Gastrocnemius medialis (tissue), 4 donors: ENCODE results near the gene ARMH1. TPM values are rescaled to one million over a fixed set of nuclear protein-coding genes. Genes with fewer than 3 reads are reported as not detected.

ENCODE experiments used
- ATAC-seq, 2 donors: fragments of 150-250 bp; one replicate each; pipeline ENCODE4 v1.9.1; 2016
- DNase-seq, 2 donors: peaks; one replicate each; pipeline ENCODE4 v3.0.0-alpha.2; 2019
- H3K27ac ChIP-seq, 4 donors: fragments of 200-600 bp; sonication (generic); 1 replicate in 1 of 4; 2 replicates in 3 of 4; pipeline ENCODE4 v1.5.1; 2016 to 2018; ENCODE audit warnings: mild to moderate bottlenecking in 2 of 4, moderate library complexity in 1 of 4
- H3K27me3 ChIP-seq, 3 donors: fragments of 200-600 bp; sonication (generic) in 2 of 3; 1 replicate in 1 of 3; 2 replicates in 2 of 3; pipeline versions ENCODE4 v1.5.1 to v1.6.0; 2016 to 2019; ENCODE audit warnings: mild to moderate bottlenecking in 1 of 3, moderate library complexity in 1 of 3
- H3K36me3 ChIP-seq, 2 donors: fragments of 200-600 bp; sonication (generic) in 1 of 2; one replicate each; pipeline ENCODE4 v1.5.1; 2017 to 2018
- H3K4me1 ChIP-seq, 2 donors: fragments of 200-600 bp; sonication (generic) in 1 of 2; one replicate each; pipeline ENCODE4 v1.5.1; 2016 to 2017; ENCODE audit warnings: mild to moderate bottlenecking in 2 of 2
- H3K4me3 ChIP-seq, 4 donors: fragments of 200-600 bp; sonication (generic) in 3 of 4; 1 replicate in 1 of 4; 2 replicates in 3 of 4; pipeline ENCODE4 v1.5.1; 2016 to 2019; ENCODE audit warnings: mild to moderate bottlenecking in 2 of 4
- H3K9me3 ChIP-seq, 3 donors: fragments of 200-600 bp; sonication (generic) in 2 of 3; 1 replicate in 1 of 3; 2 replicates in 2 of 3; pipeline ENCODE4 v1.5.1; 2016 to 2019
- POLR2A ChIP-seq, 2 donors: fragments of 450-650 bp; IDR thresholded peaks; one replicate each; pipeline ENCODE4 v1.6.1; 2017; ENCODE audit warnings: antibody characterized with exemption in 2 of 2, mild to moderate bottlenecking in 2 of 2, moderate library complexity in 2 of 2
- in situ Hi-C, 4 donors: fragments of 200-750 bp; cut with MboI; loops; one replicate each; pipeline versions ENCODE4 v1.15.0 to v1.8.0; 2017; ENCODE audit warnings: low sequenced_read_pairs in 4 of 4
- intact Hi-C: fragments of 100-400 bp; cut with DNase I; formaldehyde crosslinking; loops from one replicate; pipeline ENCODE4 v1.15.1; 2023; ENCODE audit warnings: low total_unique reads
- total RNA-seq, 4 donors: library from RNA; depleted of rRNA; stranded (reverse); fragments of >200 nt; gene quantifications; one replicate each; pipeline versions ENCODE4 v1.1.0 to v1.2.3, GENCODE V29; 2016
- TF ChIP-seq, protein P1 (sequence below), 5 experiments: fragments of 450-650 bp in 3 of 5; fragments of 200-600 bp in 2 of 5; sonication (generic) in 2 of 5; IDR thresholded peaks in 4 of 5; conservative IDR thresholded peaks in 1 of 5; 1 replicate in 4 of 5; 2 replicates in 1 of 5; pipeline ENCODE4 v1.5.1; 2016 to 2019; ENCODE audit warnings: antibody characterized with exemption in 5 of 5, mild to moderate bottlenecking in 3 of 5, moderate library complexity in 3 of 5

The ARMH1 gene
- total RNA-seq, 4 donors from 2014 or later = 0.78 TPM; not detected in 3

DNA sequence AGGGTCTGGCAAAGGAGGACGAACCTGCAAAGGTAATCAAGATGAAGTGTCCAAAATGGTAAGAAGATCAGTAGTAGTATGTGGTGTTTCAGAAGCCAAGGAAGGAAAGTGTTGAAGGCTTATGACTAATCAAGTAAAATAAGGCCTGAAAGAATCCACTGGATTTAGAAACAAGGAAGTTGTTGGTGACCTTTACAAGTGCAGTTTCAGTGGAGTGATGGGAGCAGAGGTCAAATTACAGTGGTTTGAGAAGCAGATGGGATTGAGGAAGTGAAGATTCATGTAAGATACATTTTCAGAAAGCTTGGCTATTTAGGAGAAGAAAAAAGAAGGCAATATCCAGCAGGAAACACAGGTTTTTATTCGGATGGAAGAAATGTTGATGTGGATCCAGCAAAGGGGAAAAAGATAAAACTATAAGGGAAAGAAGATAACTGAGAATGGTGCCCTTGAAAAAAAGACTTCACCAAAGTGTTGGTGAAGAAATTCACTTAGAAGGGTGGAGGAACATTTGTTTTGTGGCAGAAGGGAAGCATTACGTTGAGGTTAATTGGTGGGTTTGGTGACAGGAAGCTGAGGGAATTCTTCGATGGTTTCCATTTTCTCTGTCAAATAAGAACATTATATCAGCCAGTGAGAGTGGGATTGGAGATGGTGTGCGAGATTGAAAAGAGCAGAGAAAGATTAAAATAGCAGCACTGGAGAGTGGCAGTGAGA lies 2.1 kb downstream of the ARMH1 start:
- Histone ChIP-seq H3K4me3 (no peak overlapping the region), H3K4me1 (peaks cover 21 to 44% of the 10 kb centered on the region in 2 donors), H3K9me3 (no peaks in the 10 kb centered on the region), H3K27me3 (no peaks in the 10 kb centered on the region), H3K27ac (peak overlapping the region; percentile 24 to 54 (median 50)), H3K36me3 (no peaks in the 10 kb centered on the region)
- in situ Hi-C loops (no loop called here), intact Hi-C loops (no loop called here)
- TF ChIP-seq POLR2A (IDR thresholded peaks at IDR 0.05) = no peak
- TF ChIP-seq, protein P1, sequence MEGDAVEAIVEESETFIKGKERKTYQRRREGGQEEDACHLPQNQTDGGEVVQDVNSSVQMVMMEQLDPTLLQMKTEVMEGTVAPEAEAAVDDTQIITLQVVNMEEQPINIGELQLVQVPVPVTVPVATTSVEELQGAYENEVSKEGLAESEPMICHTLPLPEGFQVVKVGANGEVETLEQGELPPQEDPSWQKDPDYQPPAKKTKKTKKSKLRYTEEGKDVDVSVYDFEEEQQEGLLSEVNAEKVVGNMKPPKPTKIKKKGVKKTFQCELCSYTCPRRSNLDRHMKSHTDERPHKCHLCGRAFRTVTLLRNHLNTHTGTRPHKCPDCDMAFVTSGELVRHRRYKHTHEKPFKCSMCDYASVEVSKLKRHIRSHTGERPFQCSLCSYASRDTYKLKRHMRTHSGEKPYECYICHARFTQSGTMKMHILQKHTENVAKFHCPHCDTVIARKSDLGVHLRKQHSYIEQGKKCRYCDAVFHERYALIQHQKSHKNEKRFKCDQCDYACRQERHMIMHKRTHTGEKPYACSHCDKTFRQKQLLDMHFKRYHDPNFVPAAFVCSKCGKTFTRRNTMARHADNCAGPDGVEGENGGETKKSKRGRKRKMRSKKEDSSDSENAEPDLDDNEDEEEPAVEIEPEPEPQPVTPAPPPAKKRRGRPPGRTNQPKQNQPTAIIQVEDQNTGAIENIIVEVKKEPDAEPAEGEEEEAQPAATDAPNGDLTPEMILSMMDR (IDR thresholded peaks at IDR 0.05 in 4 of 5, conservative IDR thresholded peaks at IDR 0.05 in 1 of 5) = no peak
- ATAC-seq = no peak
- DNase-seq = no peak

DNA sequence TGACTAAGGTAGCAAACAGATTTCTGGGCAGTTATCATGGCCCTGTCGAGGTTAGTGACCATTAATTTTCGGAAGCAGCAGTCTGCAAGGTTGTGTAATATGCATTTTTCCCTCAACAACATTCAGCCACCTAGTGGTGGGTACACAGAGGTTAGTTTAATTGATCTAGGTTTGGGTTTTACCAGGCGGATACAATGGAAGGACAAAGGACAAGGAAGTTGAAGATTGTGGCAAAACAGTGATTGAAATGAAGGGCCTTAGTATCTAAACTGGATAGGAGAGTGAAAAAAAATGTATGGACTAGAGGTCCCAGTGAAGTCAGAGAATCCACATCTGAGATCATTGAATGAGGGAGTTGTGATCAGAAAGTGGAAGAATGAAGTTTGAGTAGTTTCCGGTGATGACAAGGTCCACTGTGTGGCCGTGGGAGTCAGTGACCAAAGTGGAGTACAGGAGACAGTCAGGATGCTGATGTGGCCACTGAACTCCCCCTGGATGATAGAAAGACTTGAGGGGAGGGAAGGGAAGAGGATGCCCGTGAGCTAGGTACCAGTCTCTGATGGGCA lies 2.8 kb downstream of the ARMH1 start:
- TF ChIP-seq, protein P1 (IDR thresholded peaks at IDR 0.05 in 4 of 5, conservative IDR thresholded peaks at IDR 0.05 in 1 of 5) = peak in 1 of 5 experiments; percentile 26
- no peak for TF ChIP-seq POLR2A (IDR thresholded peaks at IDR 0.05)
- H3K27me3 ChIP-seq = no peaks in the 10 kb centered on the region
- H3K4me1 ChIP-seq = peaks cover 21 to 39% of the 10 kb centered on the region in 2 donors
- intact Hi-C loops = no loop called here
- in situ Hi-C loops = no loop called here
- ATAC-seq (no peak), DNase-seq (no peak)
- H3K9me3 ChIP-seq = no peaks in the 10 kb centered on the region
- no peak overlapping the region for H3K4me3 ChIP-seq
- peak overlapping the region in 3 of 4 donors; percentile 4 to 54 (median 53) for H3K27ac ChIP-seq
- no peaks in the 10 kb centered on the region for H3K36me3 ChIP-seq

DNA sequence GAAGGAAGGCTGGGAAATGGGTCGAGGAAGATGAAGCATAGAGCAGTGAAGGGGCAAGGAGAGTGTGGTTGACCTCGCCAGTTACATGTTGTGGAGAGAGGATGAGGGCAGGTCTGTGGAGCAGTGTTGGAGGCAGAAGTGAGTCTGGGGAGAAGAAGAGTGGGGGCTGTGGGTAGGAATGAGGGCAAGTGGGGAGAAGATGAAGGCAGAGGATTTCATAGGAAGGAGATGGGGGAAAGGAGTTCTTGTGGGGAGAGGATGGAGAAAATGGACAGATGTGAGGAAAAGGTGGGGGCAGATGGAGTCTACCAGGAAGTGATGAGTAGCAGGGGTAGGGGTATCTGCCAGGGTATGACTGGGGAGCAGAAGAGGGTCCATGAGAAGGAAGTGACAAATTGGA lies 3.6 kb downstream of the ARMH1 start:
- Histone ChIP-seq H3K4me3 (no peak overlapping the region), H3K4me1 (peaks cover 15 to 30% of the 10 kb centered on the region in 2 donors), H3K27me3 (no peaks in the 10 kb centered on the region), H3K9me3 (no peaks in the 10 kb centered on the region), H3K36me3 (no peaks in the 10 kb centered on the region), H3K27ac (no peak overlapping the region)
- no peak for DNase-seq
- ATAC-seq = no peak
- intact Hi-C loops (no loop called here), in situ Hi-C loops (no loop called here)
- TF ChIP-seq, protein P1 (IDR thresholded peaks at IDR 0.05 in 4 of 5, conservative IDR thresholded peaks at IDR 0.05 in 1 of 5) = no peak
- TF ChIP-seq POLR2A (IDR thresholded peaks at IDR 0.05) = no peak

DNA sequence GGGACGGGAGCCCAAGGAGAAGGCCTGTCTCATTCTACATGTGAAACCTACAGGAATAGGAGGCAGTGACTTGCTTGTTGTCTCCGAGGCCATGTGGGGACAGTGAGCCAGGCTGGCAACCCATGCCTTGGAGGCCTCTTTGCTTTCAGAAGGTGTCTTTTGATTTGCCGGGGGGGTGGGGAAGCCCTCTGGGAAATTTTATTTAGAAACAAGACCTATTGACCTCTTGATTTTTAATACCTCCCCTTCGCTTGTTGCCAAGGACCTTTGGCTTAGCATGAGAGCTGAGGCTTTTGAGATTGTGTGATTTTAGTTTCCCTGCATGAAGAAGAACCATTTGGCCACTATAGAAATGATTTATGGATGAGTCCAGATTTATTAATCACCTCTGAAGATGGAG lies 4.1 kb downstream of the ARMH1 start:
- no peak overlapping the region for H3K4me3 ChIP-seq
- no peaks in the 10 kb centered on the region for H3K9me3 ChIP-seq
- peaks cover 10 to 25% of the 10 kb centered on the region in 2 donors for H3K4me1 ChIP-seq
- no peaks in the 10 kb centered on the region for H3K27me3 ChIP-seq
- TF ChIP-seq, protein P1 (IDR thresholded peaks at IDR 0.05 in 4 of 5, conservative IDR thresholded peaks at IDR 0.05 in 1 of 5) = no peak
- no peak for TF ChIP-seq POLR2A (IDR thresholded peaks at IDR 0.05)
- no peak for ATAC-seq
- no peak overlapping the region for H3K27ac ChIP-seq
- no peak for DNase-seq
- H3K36me3 ChIP-seq = no peaks in the 10 kb centered on the region
- in situ Hi-C loops (no loop called here), intact Hi-C loops (no loop called here)
